Ectodermal cell (in vitro differentiated cells): Measurements from ENCODE around the gene SRP14.
"Not testable (repeated sequence)": the region's sequence is repeated elsewhere in the genome, so short reads cannot be mapped to it uniquely, and the experiment has no call there.

Experiments
- H3K27ac ChIP-seq: 2 replicates; pipeline ENCODE4 v1.7.0; 2013; ENCODE audit warnings: mild to moderate bottlenecking, low read depth, low read length; ENCODE audit not compliant: insufficient read depth, poor library complexity, severe bottlenecking
- H3K27me3 ChIP-seq: 2 replicates; pipeline ENCODE4 v1.7.0; 2013; ENCODE audit warnings: mild to moderate bottlenecking, low read length; ENCODE audit not compliant: insufficient read depth, control insufficient read depth, poor library complexity, severe bottlenecking
- H3K36me3 ChIP-seq: one replicate; pipeline ENCODE4 v1.7.0; 2013; ENCODE audit warnings: low read length; ENCODE audit not compliant: control insufficient read depth, insufficient read depth
- H3K4me1 ChIP-seq: one replicate; pipeline ENCODE4 v1.7.0; 2013; ENCODE audit warnings: low read length; ENCODE audit not compliant: control insufficient read depth, insufficient read depth
- H3K4me3 ChIP-seq: 2 replicates; pipeline ENCODE4 v1.7.0; 2013; ENCODE audit warnings: low read depth, low read length, control low read depth; ENCODE audit not compliant: insufficient read depth
- H3K9me3 ChIP-seq: 2 replicates; pipeline ENCODE4 v1.7.0; 2013; ENCODE audit warnings: mild to moderate bottlenecking, low read length, moderate library complexity; ENCODE audit not compliant: control insufficient read depth
- WGBS, 2 experiments: methylation state at CpG; one replicate each; pipeline ENCODE4 v1.1.7; 2013; ENCODE audit warnings: missing lambda C conversion rate in 2 of 2; 5-methylcytosine and 5-hydroxymethylcytosine counted together

The SRP14 gene

GRCh38 chr15:40079456-40079855 lies 40.5 kb upstream of the SRP14 start:
- no peak overlapping the region for H3K27ac ChIP-seq
- H3K9me3 ChIP-seq: no peaks in the 10 kb centered on the region
- WGBS, 2 experiments: 94 to 96% methylated on average over 6 of the region's 6 CpGs
- no peak overlapping the region for H3K4me3 ChIP-seq
- peaks cover 41% of the 10 kb centered on the region for H3K4me1 ChIP-seq
- H3K36me3 ChIP-seq: no peaks in the 10 kb centered on the region
- no peaks in the 10 kb centered on the region for H3K27me3 ChIP-seq

DNA sequence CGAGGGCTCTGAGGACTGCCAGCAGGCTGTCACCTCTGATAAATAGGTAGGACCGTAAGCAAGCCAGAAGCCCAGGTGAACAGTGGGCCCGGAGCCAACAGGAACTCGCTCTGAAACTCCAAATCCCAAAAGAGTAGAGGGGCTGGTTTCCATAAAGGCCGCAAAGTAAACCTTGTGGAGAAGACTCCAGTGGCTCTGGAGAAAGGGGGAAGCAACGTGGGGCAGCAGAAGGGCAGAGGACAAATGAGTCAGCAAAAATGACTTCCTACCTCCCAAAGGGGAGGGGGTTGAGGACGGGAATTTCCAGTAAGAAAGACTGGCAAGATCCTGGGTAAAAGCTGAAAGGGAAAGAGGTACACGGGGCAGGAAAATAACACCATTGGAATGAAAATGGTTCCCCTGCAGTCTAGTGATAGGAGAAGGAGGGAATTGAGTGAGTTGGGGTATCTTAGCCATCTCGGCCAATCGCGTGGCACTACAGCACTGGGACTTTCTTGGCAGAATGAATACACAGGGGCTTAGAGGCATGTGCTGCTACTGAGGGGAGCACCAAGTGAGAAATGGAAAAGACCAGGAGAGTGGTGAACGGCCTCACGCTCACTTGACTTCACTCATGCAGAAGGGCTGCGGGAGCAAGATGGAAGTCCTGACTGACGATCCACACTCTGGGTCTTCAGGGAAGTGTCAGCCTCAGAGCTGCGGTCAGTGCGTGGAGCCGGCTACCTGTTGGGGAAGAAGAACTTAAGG lies 36.5 kb upstream of the SRP14 start:
- H3K4me3 ChIP-seq: no peak overlapping the region
- peaks cover 5% of the 10 kb centered on the region for H3K4me1 ChIP-seq
- no peaks in the 10 kb centered on the region for H3K9me3 ChIP-seq
- no peaks in the 10 kb centered on the region for H3K36me3 ChIP-seq
- H3K27me3 ChIP-seq: no peaks in the 10 kb centered on the region
- H3K27ac ChIP-seq: no peak overlapping the region
- WGBS, 2 experiments: 90 to 91% methylated on average over 18 of the region's 18 CpGs

- not testable (repeated sequence) for H3K9me3 ChIP-seq, H3K4me1 ChIP-seq, H3K4me3 ChIP-seq, H3K36me3 ChIP-seq, H3K27ac ChIP-seq, H3K27me3 ChIP-seq
- 91 to 93% methylated on average over 14 to 20 of the region's 27 CpGs for WGBS, 2 experiments
These were observed 35.7 kb upstream of the SRP14 start for GRCh38 chr15:40074656-40075055.

GRCh38 chr15:40073716-40074490 lies 34.9 kb upstream of the SRP14 start:
- 92 to 96% methylated on average over 25 to 34 of the region's 34 CpGs for WGBS, 2 experiments
- H3K9me3 ChIP-seq, H3K36me3 ChIP-seq: not testable (repeated sequence)

GRCh38 chr15:40072216-40072990 lies 33.4 kb upstream of the SRP14 start:
- H3K4me3 ChIP-seq: no peak overlapping the region
- WGBS, 2 experiments: 91 to 94% methylated on average over 34 of the region's 34 CpGs
- H3K4me1 ChIP-seq: peaks cover 21% of the 10 kb centered on the region
- no peaks in the 10 kb centered on the region for H3K9me3 ChIP-seq
- H3K27ac ChIP-seq: no peak overlapping the region
- H3K36me3 ChIP-seq: no peaks in the 10 kb centered on the region
- no peaks in the 10 kb centered on the region for H3K27me3 ChIP-seq

More at GRCh38 chr15:40073716-40074490, 34.9 kb upstream of the SRP14 start:
- H3K27ac ChIP-seq, H3K4me3 ChIP-seq, H3K27me3 ChIP-seq: not testable (repeated sequence)
- H3K4me1 ChIP-seq: peaks cover 13% of the 10 kb centered on the region

GRCh38 chr15:40070608-40071218 lies 31.7 kb upstream of the SRP14 start:
- WGBS, 2 experiments: 93 to 96% methylated on average over 8 of the region's 8 CpGs
- Histone ChIP-seq H3K4me3 (no peak overlapping the region), H3K27ac (no peak overlapping the region), H3K9me3 (no peaks in the 10 kb centered on the region), H3K27me3 (no peaks in the 10 kb centered on the region), H3K36me3 (no peaks in the 10 kb centered on the region), H3K4me1 (peaks cover 28% of the 10 kb centered on the region)

- Histone ChIP-seq H3K27ac (no peak overlapping the region), H3K9me3 (no peaks in the 10 kb centered on the region), H3K4me3 (no peak overlapping the region), H3K27me3 (no peaks in the 10 kb centered on the region), H3K4me1 (peaks cover 28% of the 10 kb centered on the region), H3K36me3 (no peaks in the 10 kb centered on the region)
- 67 to 69% methylated on average over 5 of the region's 5 CpGs for WGBS, 2 experiments
These were observed 31.2 kb upstream of the SRP14 start for GRCh38 chr15:40070166-40070557.

GRCh38 chr15:40069178-40070165 lies 30.5 kb upstream of the SRP14 start:
- H3K36me3 ChIP-seq: no peaks in the 10 kb centered on the region
- H3K27ac ChIP-seq: peak overlapping the region; percentile 78
- no peaks in the 10 kb centered on the region for H3K27me3 ChIP-seq
- H3K4me1 ChIP-seq: peaks cover 29% of the 10 kb centered on the region
- no peak overlapping the region for H3K4me3 ChIP-seq
- WGBS, 2 experiments: 32 to 33% methylated on average over 32 of the region's 32 CpGs
- no peaks in the 10 kb centered on the region for H3K9me3 ChIP-seq

- 86 to 89% methylated on average over 5 of the region's 6 CpGs for WGBS, 2 experiments
- no peaks in the 10 kb centered on the region for H3K27me3 ChIP-seq
- H3K4me3 ChIP-seq: no peak overlapping the region
- peaks cover 43% of the 10 kb centered on the region for H3K4me1 ChIP-seq
- no peak overlapping the region for H3K27ac ChIP-seq
- no peaks in the 10 kb centered on the region for H3K36me3 ChIP-seq
- no peaks in the 10 kb centered on the region for H3K9me3 ChIP-seq
These were observed 29.1 kb upstream of the SRP14 start for GRCh38 chr15:40067921-40068624.
